Measurements from ENCODE around the gene ISCU. TPM values are rescaled to one million over a fixed set of nuclear protein-coding genes. Genes with fewer than 3 reads are reported as not detected.

Gene ISCU
- total RNA-seq, 1 donor: 184 TPM

GRCh38 chr12:108515916-108516315, 46.5 kb upstream of the ISCU start:
- H3K9me3 ChIP-seq (ENCODE audit: low read depth, low read length): no peaks in the 10 kb centered on the region
- no peak for TF ChIP-seq CTCF (IDR thresholded peaks at IDR 0.05; ENCODE audit: extremely low read depth, low read depth, low read length)
- H4K20me1 ChIP-seq (ENCODE audit: insufficient read depth, low read length): no peaks in the 10 kb centered on the region
- peaks cover 8% of the 10 kb centered on the region for H3K4me1 ChIP-seq (ENCODE audit: insufficient read depth, low read length)
- peaks cover 32% of the 10 kb centered on the region for H3K36me3 ChIP-seq (ENCODE audit: insufficient read depth, low read length)
- H3K79me2 ChIP-seq (ENCODE audit: insufficient read depth, low read length): peaks cover 22% of the 10 kb centered on the region
- no peak overlapping the region for H2AFZ ChIP-seq (ENCODE audit: low read length)
- peak overlapping the region; percentile 81 for H3K27ac ChIP-seq (ENCODE audit: low read depth, low read length)
- H3K4me3 ChIP-seq (ENCODE audit: insufficient read depth, low read length): peak overlapping the region; percentile 86
- H3K27me3 ChIP-seq (ENCODE audit: insufficient read depth, low read length): no peaks in the 10 kb centered on the region
- no peak for DNase-seq (ENCODE audit: insufficient read length, low spot score, missing footprints)
- peak overlapping the region; percentile 96 for H3K4me2 ChIP-seq (ENCODE audit: insufficient read depth, low read length)

GRCh38 chr12:108516511-108517275, 45.7 kb upstream of the ISCU start:
- no peak overlapping the region for H2AFZ ChIP-seq (ENCODE audit: low read length)

GRCh38 chr12:108517288-108518100, 44.9 kb upstream of the ISCU start:
- no peak overlapping the region for H3K4me2 ChIP-seq (ENCODE audit: insufficient read depth, low read length)
- no peak for TF ChIP-seq CTCF (IDR thresholded peaks at IDR 0.05; ENCODE audit: extremely low read depth, low read depth, low read length)
- peaks cover 47% of the 10 kb centered on the region for H3K36me3 ChIP-seq (ENCODE audit: insufficient read depth, low read length)
- H3K4me3 ChIP-seq (ENCODE audit: insufficient read depth, low read length): no peak overlapping the region
- no peaks in the 10 kb centered on the region for H4K20me1 ChIP-seq (ENCODE audit: insufficient read depth, low read length)
- no peak for DNase-seq (ENCODE audit: insufficient read length, low spot score, missing footprints)
- no peaks in the 10 kb centered on the region for H3K27me3 ChIP-seq (ENCODE audit: insufficient read depth, low read length)
- peaks cover 8% of the 10 kb centered on the region for H3K4me1 ChIP-seq (ENCODE audit: insufficient read depth, low read length)
- H3K9me3 ChIP-seq (ENCODE audit: low read depth, low read length): no peaks in the 10 kb centered on the region
- H3K27ac ChIP-seq (ENCODE audit: low read depth, low read length): no peak overlapping the region
- peaks cover 22% of the 10 kb centered on the region for H3K79me2 ChIP-seq (ENCODE audit: insufficient read depth, low read length)
- no peak overlapping the region for H2AFZ ChIP-seq (ENCODE audit: low read length)

More at GRCh38 chr12:108516511-108517275, 45.7 kb upstream of the ISCU start:
- Histone ChIP-seq H3K4me3 (ENCODE audit: insufficient read depth, low read length) (no peak overlapping the region), H3K4me2 (ENCODE audit: insufficient read depth, low read length) (no peak overlapping the region), H3K36me3 (ENCODE audit: insufficient read depth, low read length) (peaks cover 40% of the 10 kb centered on the region), H3K9me3 (ENCODE audit: low read depth, low read length) (no peaks in the 10 kb centered on the region), H3K79me2 (ENCODE audit: insufficient read depth, low read length) (peaks cover 22% of the 10 kb centered on the region), H3K27ac (ENCODE audit: low read depth, low read length) (no peak overlapping the region), H4K20me1 (ENCODE audit: insufficient read depth, low read length) (no peaks in the 10 kb centered on the region), H3K27me3 (ENCODE audit: insufficient read depth, low read length) (no peaks in the 10 kb centered on the region), H3K4me1 (ENCODE audit: insufficient read depth, low read length) (peaks cover 8% of the 10 kb centered on the region)
- no peak for DNase-seq (ENCODE audit: insufficient read length, low spot score, missing footprints)
- no peak for TF ChIP-seq CTCF (IDR thresholded peaks at IDR 0.05; ENCODE audit: extremely low read depth, low read depth, low read length)

Measured in osteoblast (primary cell).